BJ (cell line): ENCODE measurements around the gene SPAG5. TPM values are rescaled to one million over a fixed set of nuclear protein-coding genes. Genes with fewer than 3 reads are reported as not detected.
A peak's percentile ranks its signal among the peaks of the same experiment; 100 is the strongest.

ENCODE experiments used
- CTCF ChIA-PET: fragments of 350-600 bp; formaldehyde crosslinking; extraction: SDS; loops from one replicate; lab custom pipeline; 2021; ENCODE audit warnings: antibody characterized with exemption, inconsistent platforms; lab: Yijun Ruan, JAX
- POLR2A ChIA-PET: fragments of 300-600 bp; sonication (Branson Sonifier 250); formaldehyde crosslinking; extraction: SDS; loops from one replicate; lab custom pipeline; 2021; ENCODE audit warnings: antibody characterized with exemption; lab: Charles Lee
- DNase-seq: peaks from one replicate; pipeline ENCODE4 v3.0.0-alpha.2; 2011; ENCODE audit warnings: low read depth
- H3K27me3 ChIP-seq: 2 replicates; pipeline ENCODE4 v1.6.0; 2011; ENCODE audit warnings: low read length; ENCODE audit not compliant: control insufficient read depth, insufficient read depth
- H3K36me3 ChIP-seq: 2 replicates; pipeline ENCODE4 v1.5.1; 2011; ENCODE audit warnings: low read length; ENCODE audit not compliant: control insufficient read depth, insufficient read depth
- H3K4me3 ChIP-seq: 2 replicates; pipeline ENCODE4 v1.5.1; 2011; ENCODE audit warnings: low read depth, mild to moderate bottlenecking, control low read depth, low read length
- polyA minus RNA-seq: library from RNA; depleted of rRNA, polyadenylated mRNA; stranded (reverse); fragments of >200 nt; gene quantifications from 2 replicates; pipeline ENCODE4 v1.2.3, GENCODE V29; 2011; rRNA and poly(A)+ RNA removed
- polyA plus RNA-seq: library from polyadenylated mRNA; depleted of rRNA; stranded (reverse); fragments of >200 nt; gene quantifications from 2 replicates; pipeline ENCODE4 v1.2.3, GENCODE V29; 2011; rRNA removed
- TF ChIP-seq, protein P1 (sequence below): IDR thresholded peaks from 2 replicates; pipeline ENCODE4 v1.5.1; 2011; ENCODE audit warnings: low read depth, mild to moderate bottlenecking, control low read depth, inconsistent platforms, low read length, moderate library complexity; ENCODE audit not compliant: insufficient read depth

Gene SPAG5, protein sequence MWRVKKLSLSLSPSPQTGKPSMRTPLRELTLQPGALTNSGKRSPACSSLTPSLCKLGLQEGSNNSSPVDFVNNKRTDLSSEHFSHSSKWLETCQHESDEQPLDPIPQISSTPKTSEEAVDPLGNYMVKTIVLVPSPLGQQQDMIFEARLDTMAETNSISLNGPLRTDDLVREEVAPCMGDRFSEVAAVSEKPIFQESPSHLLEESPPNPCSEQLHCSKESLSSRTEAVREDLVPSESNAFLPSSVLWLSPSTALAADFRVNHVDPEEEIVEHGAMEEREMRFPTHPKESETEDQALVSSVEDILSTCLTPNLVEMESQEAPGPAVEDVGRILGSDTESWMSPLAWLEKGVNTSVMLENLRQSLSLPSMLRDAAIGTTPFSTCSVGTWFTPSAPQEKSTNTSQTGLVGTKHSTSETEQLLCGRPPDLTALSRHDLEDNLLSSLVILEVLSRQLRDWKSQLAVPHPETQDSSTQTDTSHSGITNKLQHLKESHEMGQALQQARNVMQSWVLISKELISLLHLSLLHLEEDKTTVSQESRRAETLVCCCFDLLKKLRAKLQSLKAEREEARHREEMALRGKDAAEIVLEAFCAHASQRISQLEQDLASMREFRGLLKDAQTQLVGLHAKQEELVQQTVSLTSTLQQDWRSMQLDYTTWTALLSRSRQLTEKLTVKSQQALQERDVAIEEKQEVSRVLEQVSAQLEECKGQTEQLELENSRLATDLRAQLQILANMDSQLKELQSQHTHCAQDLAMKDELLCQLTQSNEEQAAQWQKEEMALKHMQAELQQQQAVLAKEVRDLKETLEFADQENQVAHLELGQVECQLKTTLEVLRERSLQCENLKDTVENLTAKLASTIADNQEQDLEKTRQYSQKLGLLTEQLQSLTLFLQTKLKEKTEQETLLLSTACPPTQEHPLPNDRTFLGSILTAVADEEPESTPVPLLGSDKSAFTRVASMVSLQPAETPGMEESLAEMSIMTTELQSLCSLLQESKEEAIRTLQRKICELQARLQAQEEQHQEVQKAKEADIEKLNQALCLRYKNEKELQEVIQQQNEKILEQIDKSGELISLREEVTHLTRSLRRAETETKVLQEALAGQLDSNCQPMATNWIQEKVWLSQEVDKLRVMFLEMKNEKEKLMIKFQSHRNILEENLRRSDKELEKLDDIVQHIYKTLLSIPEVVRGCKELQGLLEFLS
- polyA plus RNA-seq (36.1 and 41.3 TPM in 2 replicates), polyA minus RNA-seq (29.0 and 47.9 TPM in 2 replicates)

DNA sequence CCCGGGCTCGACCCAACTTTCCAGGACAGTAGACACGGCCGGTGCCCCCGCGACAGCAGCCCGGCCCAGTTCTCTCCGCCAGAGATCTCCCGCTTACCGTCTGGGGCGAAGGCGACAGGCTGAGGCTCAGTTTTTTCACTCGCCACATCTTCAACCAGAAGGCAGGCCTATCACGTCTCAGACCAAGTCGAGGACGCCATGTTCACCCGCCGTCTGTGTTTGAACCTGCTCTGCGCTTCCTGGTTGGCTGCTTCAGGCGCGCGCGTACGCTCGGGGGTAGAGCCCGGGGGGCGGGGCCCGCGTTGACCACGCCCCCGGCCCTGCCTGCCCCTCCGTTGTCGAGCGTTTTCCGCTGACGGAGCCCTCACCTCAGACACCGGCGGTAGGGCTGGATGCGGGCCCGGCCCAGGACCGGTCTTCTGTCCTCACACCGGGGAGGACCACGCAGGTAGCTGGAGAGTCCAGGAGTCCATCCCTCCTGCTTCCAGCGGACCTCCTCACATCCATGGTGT is at the start of gene SPAG5:
TSS of gene SPAG5 (minus strand) at position 227 of the 512 bp plus-strand sequence. CDS start at position 148, 79 bp downstream.
- ChIA-PET POLR2A (interaction anchor here (1.0 kb wide), 1 partner anchor 10 kb away, joined by 3 read pairs; no protein-coding TSS in a partner anchor), CTCF (interaction anchor here (1.1 to 5.5 kb wide), 2 partner anchors 11 to 14 kb away, joined by 4 to 35 read pairs; partner anchors contain the start of gene RSKR)

DNA sequence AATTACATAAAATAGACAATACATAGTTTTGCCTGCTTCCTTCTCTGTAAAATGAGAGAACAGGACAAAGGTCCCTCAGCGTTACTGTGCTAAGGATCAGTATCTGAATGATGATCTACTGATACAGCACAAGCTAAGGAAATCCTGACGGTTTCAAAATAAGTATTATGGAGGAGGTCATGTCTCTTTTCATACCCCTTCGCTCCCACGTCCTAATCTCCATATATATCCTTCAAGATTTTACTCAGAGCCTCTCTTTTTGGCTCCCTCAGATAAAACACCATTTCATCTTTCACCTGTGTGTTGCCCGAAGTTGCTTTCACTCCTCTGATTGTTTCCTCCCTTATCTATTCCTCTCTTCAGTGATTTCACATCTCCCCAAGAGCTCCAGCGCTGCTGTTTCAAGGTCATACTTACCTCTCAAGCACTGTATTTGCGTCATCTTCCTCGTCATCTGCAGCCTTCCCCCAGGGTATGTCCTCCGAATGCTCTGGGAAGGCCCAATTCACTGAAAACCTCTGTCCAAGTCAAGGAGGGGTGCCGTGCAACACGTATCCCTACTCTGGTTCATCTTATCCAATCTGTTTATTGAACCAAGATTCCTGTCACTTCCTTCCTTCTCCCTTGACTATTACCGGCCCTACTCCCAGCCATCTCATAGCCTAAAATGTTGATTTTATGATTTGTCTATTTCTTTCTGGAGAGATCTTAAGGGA is 47.4 kb upstream of the SPAG5 start:
- H3K4me3 ChIP-seq = no peak overlapping the region
- H3K27me3 ChIP-seq = no peaks in the 10 kb centered on the region
- no peak for DNase-seq
- TF ChIP-seq, protein P1, sequence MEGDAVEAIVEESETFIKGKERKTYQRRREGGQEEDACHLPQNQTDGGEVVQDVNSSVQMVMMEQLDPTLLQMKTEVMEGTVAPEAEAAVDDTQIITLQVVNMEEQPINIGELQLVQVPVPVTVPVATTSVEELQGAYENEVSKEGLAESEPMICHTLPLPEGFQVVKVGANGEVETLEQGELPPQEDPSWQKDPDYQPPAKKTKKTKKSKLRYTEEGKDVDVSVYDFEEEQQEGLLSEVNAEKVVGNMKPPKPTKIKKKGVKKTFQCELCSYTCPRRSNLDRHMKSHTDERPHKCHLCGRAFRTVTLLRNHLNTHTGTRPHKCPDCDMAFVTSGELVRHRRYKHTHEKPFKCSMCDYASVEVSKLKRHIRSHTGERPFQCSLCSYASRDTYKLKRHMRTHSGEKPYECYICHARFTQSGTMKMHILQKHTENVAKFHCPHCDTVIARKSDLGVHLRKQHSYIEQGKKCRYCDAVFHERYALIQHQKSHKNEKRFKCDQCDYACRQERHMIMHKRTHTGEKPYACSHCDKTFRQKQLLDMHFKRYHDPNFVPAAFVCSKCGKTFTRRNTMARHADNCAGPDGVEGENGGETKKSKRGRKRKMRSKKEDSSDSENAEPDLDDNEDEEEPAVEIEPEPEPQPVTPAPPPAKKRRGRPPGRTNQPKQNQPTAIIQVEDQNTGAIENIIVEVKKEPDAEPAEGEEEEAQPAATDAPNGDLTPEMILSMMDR = no peak
- ChIA-PET CTCF (interaction anchor here (0.6 to 1.6 kb wide), 13 partner anchors 8 to 530 kb away, joined by 3 to 13 read pairs (median 4); partner anchors contain the start of genes SDF2, SUPT6H and TLCD1), POLR2A (no interaction called here)
- peaks cover 12% of the 10 kb centered on the region for H3K36me3 ChIP-seq

More for the DNA sequence above, at the start of gene SPAG5:
- Histone ChIP-seq H3K36me3 (no peaks in the 10 kb centered on the region), H3K4me3 (peak within 1 kb of the TSS; percentile 65), H3K27me3 (no peaks in the 10 kb centered on the region)
- DNase-seq = peak; percentile 57
- TF ChIP-seq, protein P1 = no peak

DNA sequence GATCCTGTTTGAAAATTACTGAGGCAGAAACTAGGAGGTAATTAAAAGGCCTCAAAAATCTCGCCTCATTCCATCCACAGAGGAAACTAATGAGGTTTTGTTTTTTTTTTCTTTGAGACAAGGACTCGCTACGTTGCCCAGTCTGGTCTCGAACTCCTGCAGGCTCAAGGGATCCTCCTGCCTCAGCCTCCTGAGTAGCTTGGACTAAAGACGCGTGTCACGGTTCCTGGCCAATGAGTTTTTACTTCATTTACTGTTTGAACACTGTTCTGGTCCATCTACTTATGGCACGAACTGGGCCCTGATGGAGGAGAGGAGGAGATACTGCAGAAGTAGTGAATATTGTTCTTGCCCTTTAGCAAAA is 46.7 kb upstream of the SPAG5 start:
- Histone ChIP-seq H3K27me3 (no peaks in the 10 kb centered on the region), H3K36me3 (peaks cover 12% of the 10 kb centered on the region), H3K4me3 (peak overlapping the region; percentile 90)
- CTCF ChIA-PET = interaction anchor here (0.7 to 4.1 kb wide), 6 partner anchors 11 to 308 kb away, joined by 3 to 27 read pairs (median 4); no protein-coding TSS in a partner anchor
- POLR2A ChIA-PET = interaction anchor here (0.6 to 1.1 kb wide), 3 partner anchors 12 to 1988 kb away, joined by 3 to 4 read pairs (median 3); no protein-coding TSS in a partner anchor
- DNase-seq = no peak
- TF ChIP-seq, protein P1 = no peak

DNA sequence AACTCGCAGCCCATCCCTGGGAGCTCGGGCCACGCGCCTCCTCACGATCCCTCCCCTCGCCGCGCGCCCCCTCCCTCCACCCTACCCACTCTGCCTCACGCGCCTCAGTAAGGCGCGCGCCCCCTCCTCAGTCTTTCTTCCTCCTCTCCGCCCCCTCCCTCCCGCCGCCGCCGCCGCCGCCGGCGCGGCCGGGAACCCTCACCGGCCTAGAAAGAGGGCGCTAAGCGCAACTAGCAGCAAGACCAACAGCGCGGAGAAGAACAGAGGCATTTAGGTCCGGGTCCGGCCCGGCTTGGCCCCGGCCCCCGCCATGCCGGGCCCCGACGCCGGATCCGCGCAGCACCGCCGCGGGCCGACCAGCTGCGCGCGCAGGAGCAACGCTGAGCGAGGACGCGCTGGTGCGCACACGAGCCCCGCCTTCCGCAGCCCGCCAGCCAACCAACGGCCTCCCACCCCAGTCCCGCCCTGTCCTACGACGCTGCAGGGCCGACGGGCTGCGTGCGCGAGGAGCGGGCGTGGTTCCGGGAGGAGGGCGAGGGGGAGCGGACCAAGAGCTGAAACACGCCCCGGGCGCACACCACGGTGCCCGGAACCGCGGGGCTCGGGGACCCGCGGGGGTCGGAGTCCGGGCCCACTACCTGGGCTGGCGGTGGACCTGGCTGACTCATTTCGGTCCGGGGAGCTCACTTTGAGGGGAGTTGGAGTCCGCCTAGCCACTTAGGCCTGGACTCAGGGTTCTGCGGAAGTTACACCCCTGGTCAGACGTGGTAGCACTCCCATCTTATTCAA is 46.2 kb upstream of the SPAG5 start, which contains the start of gene BLTP2:
TSS of gene BLTP2 (minus strand) at position 372 of the 789 bp plus-strand sequence. CDS start at position 270, 102 bp downstream.
- peak; percentile 65 for DNase-seq
- no peaks in the 10 kb centered on the region for H3K27me3 ChIP-seq
- TF ChIP-seq, protein P1 = no peak
- ChIA-PET CTCF (interaction anchor here (0.7 to 4.1 kb wide), 7 partner anchors 22 to 105 kb away, joined by 3 to 27 read pairs (median 4); partner anchors contain the start of gene TLCD1), POLR2A (interaction anchor here (0.6 to 1.1 kb wide), 3 partner anchors 13 to 1989 kb away, joined by 3 to 4 read pairs (median 3); no protein-coding TSS in a partner anchor)
- peak within 1 kb of the TSS; percentile 90 for H3K4me3 ChIP-seq
- H3K36me3 ChIP-seq = peaks cover 15% of the 10 kb centered on the region
